UCSD-AML1 (cell line): Measurements from ENCODE around the gene ARIH1.
"Not testable (repeated sequence)": the region's sequence is repeated elsewhere in the genome, so short reads cannot be mapped to it uniquely, and the experiment has no call there.

Experiments used
- DNase-seq: peaks from one replicate; lab custom pipeline; 2025; ENCODE audit not compliant: unreplicated experiment; lab: John Stamatoyannopoulos, UW

Gene ARIH1, protein sequence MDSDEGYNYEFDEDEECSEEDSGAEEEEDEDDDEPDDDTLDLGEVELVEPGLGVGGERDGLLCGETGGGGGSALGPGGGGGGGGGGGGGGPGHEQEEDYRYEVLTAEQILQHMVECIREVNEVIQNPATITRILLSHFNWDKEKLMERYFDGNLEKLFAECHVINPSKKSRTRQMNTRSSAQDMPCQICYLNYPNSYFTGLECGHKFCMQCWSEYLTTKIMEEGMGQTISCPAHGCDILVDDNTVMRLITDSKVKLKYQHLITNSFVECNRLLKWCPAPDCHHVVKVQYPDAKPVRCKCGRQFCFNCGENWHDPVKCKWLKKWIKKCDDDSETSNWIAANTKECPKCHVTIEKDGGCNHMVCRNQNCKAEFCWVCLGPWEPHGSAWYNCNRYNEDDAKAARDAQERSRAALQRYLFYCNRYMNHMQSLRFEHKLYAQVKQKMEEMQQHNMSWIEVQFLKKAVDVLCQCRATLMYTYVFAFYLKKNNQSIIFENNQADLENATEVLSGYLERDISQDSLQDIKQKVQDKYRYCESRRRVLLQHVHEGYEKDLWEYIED

DNA sequence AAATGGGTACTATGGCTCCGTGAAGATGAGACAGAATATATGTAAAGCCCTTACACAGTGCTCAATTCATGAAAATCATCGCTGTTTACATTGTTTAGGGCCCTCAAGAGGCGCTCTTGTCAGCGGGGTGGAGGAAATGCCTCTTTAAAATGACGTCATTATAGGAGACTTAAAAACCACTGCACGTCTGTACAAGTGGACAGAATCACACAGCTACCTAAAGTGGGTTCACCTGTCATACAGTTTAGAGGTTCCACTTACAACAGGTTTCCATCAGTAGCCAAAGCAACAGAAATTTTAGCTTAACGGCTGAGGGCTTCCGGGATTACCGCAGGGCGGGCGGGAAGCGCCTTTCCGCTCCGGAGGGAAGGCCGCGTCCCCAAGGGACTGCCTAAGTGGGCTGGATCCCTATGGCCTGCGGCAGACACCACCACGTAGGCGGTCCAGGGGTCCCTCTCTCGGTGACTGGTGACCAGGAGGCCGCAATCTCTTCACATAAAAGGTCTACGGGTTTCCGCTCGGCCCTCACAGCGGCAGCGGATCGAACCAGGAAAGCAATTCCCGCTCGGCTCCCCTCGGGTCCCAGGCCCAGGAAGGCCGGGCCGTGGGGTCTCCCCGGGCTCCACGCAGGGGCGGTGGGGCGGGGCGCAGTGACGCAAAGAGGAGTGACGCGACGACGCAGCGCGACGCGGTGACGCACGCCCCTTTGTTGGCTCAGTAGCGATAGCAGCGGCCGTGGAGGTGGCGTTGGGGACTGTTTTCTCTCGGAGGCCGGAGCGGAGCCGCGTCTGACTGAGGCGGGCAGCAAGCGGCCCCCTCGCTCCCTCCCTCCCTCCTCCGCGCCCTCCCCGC is at the start of gene ARIH1:
Gene ARIH1, plus strand, starts transcription at position 717 of the 852 bp plus-strand sequence. CDS start 310 bp downstream, outside the sequence.
- DNase-seq, result peak; percentile 98

DNA sequence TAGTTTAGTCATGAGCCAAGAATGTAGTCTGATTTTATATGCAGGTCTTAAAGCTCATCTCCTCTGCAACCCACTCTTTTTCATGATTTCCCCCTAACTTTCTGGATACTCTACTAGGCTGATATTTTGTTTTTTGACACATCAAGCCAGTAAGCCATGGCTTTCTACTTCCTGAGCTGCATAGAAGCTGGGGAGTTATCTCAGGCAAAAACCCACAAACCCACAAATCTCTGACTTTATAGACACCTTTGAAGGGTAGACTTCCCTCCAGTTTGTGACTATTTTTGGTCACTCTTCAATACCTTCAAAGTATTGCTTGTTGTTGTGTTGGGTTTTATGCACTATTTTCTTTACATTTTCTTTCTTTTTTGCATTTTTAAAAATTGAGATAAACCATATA is 47.4 kb upstream of the ARIH1 start:
- no peak for DNase-seq

DNA sequence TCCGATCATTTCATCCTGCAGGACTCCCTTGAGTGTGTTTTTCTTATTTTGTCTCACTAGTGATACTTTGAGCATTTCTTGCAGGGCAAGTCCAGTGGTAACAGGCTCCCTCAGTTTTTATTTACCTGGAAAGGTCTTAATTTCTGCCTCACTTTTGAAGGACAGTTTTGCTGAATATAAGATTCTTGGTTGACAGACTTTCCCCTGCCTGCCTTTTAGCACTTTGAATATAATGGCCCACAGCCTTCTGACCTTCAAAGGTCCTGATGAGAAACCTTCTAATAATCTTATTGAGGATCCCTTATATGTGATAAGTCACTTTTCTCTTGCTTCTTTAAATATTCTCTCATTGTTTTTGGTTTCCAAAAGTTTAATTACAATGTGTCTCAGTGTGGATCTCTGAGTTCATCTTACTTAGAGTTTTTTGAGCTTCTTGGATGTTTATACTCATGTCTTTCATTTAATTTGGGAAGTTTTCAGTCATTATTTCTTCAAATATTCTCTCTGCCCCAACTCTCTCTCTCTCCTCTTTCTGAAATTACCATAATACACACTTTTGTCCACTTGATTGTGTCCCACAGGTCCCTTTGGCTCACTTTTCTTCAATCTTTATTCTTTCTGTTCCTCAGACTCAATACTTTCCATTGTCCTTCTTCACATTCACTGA is 36.3 kb upstream of the ARIH1 start:
- DNase-seq, result no peak

DNA sequence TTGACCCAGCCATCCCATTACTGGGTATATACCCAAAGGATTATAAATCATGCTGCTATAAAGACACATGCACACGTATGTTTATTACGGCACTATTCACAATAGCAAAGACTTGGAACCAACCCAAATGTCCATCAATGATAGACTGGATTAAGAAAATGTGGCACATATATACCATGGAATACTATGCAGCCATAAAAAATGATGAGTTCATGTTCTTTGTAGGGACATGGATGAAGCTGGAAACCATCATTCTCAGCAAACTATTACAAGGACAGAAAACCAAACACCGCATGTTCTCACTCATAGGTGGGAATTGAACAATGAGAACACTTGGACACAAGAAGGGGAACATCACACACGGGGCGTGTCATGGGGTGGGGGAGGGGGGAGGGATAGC is 31.3 kb upstream of the ARIH1 start:
- not testable (repeated sequence) for DNase-seq

DNA sequence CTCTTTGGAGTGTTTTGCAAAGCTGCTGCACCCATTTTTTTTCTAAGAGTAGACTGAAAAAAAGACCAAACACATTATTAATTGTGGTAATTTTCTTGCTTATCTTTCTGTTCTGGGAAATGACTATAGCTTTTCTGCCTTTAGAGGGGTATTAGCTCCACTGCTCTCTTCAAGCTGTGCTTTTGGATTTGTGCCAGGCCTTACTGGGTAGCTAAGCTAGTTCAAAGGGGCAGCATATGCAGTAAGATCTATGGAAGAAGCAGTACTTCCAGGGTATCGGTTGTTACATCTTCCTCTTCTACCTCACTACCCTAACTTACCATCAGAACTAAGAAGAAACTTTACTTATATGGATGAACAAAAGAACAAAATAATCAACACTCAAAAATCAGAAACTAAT is 28.7 kb upstream of the ARIH1 start:
- no peak for DNase-seq

DNA sequence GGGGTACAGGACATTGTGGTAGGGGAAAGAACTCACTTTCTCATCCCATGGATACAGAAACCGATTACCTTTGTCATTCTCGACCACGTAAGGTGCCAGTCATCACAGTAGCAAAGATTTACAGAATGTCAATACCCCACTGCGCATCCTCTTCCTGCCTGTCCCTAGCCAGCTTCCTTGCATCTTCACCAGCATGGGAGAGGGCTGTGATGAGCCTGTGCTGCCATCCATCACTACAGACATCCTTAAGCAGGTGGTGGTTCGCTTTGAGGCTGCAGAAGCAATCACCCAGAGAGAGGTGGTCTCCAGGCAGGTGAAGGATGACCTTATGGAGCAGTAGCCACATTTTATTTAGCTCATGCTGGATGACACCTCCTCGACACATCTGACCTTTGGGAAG is 23.3 kb upstream of the ARIH1 start:
- DNase-seq, result no peak

DNA sequence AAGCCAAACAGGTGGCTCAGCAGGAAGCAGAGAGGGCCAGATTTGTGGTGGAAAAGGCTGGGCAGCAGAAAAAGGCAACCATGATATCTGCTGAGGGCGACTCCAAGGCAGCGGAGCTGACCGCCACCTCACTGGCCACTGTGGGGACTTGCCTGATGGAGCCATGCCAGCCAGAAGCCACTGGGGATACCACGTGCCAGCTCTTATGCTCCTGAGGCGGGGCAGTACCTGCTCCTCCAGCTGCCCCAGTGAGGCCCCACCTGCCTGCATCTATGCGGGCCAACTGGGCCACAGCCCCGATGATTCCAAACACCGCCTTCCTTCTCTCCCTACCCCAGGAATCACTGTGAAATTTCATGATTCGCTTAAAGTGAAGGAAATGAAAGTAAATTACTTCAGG is 22.9 kb upstream of the ARIH1 start:
- DNase-seq, result no peak

DNA sequence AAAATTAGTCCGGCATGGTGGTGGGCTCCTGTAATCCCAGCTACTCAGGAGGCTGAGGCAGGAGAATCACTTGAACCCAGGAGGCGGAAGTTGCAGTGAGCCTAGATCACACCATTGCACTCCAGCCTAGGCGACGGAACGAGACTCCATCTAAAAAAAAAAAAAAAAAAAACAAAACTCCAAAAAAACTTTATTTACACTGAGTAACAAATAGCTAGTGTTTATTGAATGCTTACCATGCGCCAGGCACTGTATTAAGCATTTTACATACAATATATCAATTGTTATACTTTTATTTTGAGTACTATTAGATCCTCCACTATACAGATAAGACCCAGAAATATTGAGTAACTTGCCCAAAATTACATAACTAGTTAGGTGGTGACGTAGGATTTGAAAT is 17.4 kb upstream of the ARIH1 start:
- DNase-seq, result no peak

DNA sequence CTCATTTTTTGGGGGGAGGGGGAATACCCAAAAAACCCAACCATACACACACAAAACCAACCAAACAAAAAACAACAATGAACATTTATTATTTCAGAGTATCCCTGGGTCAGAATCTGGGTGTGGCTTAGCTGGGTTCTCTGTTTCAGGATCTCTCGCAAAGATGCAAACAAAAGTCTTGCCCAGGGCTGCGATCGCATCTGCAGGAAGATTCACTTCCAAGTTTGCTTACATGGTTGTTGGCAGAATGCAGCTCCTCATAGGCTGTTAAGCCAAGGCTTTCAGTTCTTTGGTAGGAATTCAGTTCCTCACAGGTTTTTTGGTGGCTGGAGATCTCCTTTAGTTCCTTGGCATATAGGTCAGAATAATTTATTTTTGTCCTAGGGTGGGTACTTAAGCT is 13.7 kb upstream of the ARIH1 start:
- no peak for DNase-seq

DNA sequence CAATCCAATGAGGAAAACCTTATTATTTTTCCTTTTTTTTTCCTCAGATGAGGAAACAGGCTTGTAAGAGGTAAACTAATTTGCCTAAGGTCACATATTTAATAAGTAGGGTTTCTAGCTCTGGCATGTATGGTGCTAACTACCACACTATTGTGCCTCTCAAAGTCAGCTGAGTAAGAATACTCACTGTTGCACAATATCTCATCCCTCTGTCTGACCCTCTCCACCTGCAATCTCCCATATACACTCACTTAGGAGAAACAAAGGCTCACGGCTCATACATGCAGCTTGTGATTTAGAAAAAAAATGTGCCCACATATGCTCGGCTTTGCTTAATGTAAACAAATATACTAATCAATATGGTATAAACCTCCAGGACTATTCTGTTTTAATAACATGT is 10.4 kb upstream of the ARIH1 start:
- DNase-seq, result no peak

DNA sequence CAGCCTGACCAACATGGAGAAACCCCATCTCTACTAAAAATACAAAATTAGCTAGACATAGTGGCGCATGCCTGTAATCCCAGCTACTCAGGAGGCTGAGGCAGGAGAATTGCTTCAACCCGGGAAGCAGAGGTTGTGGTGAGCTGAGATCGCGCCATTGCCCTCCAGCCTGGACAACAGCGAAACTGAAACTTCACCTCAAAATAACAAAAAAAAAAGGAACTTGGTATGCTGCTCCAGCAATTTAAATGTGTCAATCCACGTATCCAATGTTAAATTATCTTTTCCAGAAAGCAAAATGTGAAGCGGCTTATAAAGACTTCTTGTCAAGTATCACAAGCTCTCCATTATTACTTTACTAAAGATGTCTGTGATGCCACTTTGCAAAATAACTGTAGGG is 9.9 kb upstream of the ARIH1 start:
- no peak for DNase-seq

DNA sequence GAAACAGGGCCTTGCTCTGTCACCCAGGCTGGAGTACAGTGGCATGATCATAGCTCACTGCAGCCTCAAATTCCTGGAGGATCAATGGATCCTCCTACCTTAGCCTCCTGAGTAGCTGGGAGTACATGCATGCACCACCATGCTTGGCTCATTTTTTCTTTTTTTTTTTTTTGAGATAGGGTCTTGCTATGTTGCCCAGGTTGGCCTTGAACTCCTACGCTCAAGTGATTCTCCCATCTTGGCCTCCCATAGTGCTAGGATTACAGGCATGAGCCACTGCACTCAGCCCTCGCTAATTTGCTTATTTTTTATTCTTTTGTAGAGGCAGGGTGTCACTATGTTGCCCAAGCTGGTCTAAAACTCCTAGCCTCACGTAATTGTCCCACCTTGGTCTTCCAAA is 6.0 kb upstream of the ARIH1 start:
- DNase-seq, result no peak

DNA sequence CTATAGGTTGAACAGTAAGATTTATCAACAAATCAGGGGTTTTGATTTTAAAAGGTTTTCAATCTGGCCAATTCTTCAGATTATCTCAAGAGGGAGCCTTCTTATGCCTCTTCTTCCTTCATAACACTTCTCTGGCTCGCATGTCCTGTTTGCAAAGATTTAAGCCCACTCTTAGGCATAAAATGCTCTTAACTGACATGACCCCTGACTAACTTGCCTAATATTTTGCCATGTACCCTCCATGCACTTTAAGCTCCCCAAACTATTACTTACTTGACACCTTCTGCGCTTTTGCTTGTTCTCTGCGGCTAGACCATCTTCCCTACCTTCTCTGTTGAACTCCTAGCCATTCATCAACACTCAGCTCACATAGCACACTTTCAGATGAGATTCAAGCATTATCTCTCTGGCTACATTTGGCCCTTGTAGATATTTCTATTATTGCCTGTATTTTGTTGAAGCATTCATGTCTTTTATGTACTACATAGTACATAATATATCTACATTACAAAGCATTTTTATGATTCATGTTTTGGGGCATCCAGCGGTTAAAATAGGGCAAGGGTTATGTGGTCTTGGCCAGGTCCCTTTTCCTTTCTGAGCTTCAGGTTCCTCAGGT is 1.0 kb upstream of the ARIH1 start:
- DNase-seq, result no peak

DNA sequence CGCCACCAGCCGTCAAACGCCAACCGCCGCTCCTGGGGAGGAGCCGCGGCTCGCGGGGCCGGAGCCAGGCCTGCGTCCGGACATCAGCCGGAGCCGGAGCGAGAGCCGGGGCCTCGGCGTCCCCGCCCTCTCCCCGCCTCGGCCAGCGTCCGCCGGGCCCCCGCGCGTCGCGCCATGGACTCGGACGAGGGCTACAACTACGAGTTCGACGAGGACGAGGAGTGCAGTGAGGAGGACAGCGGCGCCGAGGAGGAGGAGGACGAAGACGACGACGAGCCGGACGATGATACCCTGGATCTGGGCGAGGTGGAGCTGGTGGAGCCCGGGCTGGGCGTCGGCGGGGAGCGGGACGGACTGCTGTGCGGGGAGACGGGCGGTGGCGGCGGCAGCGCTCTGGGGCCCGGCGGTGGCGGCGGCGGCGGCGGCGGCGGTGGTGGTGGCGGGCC is 359 bp downstream of the ARIH1 start:
- DNase-seq, result no peak

DNA sequence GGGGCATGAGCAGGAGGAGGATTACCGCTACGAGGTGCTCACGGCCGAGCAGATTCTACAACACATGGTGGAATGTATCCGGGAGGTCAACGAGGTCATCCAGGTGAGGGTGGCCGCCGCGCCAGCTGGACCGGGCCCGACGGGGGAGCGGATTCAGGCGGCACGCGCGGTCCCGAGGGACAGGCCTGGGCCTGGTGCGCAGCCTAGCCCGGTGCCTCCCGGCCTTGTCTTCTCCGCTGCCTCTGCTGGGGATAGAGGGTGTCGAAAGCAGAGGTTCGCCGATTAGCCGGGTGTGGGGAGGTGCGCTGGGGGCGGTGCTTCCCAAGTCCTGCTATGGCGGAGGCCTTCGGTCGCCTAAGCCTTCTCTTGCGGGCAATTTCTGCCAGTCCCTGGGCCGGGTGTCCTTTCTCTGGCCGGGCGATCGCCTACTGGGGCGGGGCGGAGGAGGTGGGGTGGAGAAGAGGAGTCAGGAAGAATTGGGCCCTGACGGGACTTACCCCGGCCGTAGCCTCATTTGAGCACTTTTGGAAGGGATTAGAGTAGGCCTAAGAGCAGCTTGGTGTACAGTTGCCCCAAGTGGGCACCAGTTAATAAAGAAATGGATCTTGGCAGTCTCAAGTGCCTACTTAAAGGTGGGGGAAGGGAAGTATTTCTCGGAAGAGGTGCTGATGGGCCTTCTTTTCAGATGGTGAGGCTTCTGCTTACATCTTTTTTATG is 940 bp downstream of the ARIH1 start:
- peak; percentile 80 for DNase-seq

DNA sequence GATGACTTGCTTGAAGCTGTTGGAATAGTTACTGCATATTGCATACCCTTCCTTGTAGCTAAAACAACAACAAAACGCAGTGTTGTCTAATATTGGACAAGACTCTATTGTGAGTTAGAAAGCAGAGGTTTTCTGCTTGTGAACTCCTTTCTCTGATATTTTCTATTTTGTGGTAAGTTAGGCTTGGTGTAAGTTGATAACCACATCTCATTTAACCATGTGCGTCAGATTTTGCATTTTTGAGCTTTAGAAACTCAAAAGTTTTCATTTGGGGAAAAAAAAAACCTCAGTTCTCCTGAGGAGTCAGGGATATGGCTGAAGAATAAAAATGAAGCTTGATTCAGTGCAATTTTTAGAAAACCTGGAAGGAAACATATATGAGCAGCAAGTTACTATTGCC is 1.5 kb downstream of the ARIH1 start:
- DNase-seq, result no peak

DNA sequence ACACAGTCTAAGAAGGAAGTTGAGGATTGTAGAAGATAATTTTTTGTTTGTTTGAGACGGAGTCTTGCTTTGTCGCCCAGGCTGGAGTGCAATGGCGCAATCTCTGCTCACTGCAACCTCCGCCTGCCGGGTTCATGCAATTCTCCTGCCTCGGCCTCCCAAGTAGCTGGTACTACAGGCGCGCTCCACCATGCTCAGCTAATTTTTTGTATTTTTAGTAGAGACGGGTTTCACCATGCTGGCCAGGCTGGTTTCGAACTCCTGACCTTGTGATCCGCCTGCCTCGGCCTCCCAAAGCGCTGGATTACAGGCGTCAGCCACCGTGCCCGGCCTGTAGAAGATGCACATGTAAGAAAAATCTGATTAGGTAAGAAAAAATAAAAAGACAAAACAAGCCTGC is 2.2 kb downstream of the ARIH1 start:
- DNase-seq, result not testable (repeated sequence)

DNA sequence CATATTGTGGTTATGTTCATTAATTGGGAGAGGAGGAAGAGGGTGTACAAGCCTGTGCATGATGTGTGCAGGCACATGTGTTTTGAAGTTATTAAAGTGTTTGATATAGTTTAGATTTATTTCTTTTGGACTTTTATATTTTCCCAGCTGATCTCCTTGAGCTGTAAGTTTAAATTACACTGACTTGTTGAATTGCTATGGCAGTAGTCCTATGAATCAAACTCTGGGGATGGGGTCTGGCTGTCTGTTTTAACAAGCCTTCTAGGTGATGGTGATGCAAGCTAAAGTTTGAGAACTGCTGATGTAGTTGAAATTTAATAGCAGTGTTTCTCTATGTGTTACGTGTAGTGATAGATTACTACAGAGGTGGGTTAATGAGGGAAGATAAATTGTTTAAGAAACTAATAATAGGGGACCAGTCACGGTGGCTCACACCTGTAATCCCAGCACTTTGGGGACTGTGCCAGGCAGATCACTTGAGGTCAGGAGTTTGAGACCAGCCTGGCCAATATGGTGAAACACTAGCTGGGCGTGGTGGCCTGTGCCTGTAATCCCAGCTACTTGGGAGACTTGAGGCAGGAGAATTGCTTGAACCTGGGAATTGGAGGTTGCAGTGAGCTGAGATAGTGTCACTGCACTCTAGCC is 7.0 kb downstream of the ARIH1 start:
- DNase-seq, result no peak

DNA sequence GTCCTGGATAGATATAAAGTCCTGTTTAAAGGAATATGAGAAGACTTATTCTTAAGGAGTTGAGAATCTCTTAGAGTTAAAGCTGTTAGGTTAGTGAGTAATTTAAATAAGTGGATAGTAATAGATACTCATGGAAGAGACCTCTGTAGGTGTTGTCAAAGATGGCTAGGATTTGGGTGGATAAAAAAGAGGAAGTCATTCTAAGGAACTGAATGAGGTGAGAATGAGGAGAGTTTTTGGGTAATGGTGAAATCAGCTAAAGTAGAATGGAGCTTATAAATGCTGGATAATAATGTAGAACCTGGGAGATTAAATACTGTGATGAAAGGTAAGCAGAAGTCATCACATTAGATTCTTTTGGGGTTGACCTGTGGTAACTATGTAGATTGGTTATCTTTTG is 8.1 kb downstream of the ARIH1 start:
- no peak for DNase-seq

DNA sequence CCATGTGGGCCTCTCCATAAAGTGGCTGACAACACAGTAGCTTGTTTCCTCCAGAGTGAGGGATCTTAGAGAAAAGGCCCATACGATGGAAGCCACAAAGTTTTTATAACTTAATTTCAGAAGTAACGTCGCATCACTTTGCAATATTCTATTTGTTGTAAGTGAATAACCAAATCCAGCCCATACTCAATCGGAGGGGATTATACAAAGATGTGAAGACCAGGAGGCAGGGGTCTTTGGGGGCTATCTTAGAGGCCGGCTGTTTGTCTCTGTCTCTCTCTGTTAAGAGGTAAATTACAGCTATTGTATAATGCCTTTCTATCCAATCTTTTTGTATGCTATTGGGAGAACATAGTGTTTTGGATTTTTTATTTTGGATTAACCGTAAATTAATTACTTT is 9.1 kb downstream of the ARIH1 start:
- DNase-seq, result no peak
